Measurements from ENCODE around the gene CTNNA1.

Gene CTNNA1

GRCh38 chr5:138736293-138736692 lies 16.9 kb upstream of the CTNNA1 start:
- Histone ChIP-seq H3K9me3 (no peaks in the 10 kb centered on the region), H3K4me1 (ENCODE audit: control insufficient read depth in 1 of 2, insufficient read depth in 1 of 2, low read depth in 1 of 2, low read length in 1 of 2) (peaks cover 0 to 5% of the 10 kb centered on the region in 2 experiments)
- TF ChIP-seq CTCF (IDR thresholded peaks at IDR 0.05) = no peak

GRCh38 chr5:138737494-138738265 lies 15.5 kb upstream of the CTNNA1 start:
- no peaks in the 10 kb centered on the region for H3K27me3 ChIP-seq
- peaks cover 0 to 5% of the 10 kb centered on the region in 2 experiments for H3K4me1 ChIP-seq (ENCODE audit: control insufficient read depth in 1 of 2, insufficient read depth in 1 of 2, low read depth in 1 of 2, low read length in 1 of 2)
- H3K36me3 ChIP-seq = no peaks in the 10 kb centered on the region
- no peaks in the 10 kb centered on the region for H3K9me3 ChIP-seq
- H3K4me3 ChIP-seq (ENCODE audit: low read depth in 1 of 2, low read length in 1 of 2) = no peak overlapping the region
- TF ChIP-seq CTCF (IDR thresholded peaks at IDR 0.05) = no peak
- H3K27ac ChIP-seq = no peak overlapping the region

More at GRCh38 chr5:138736293-138736692, 16.9 kb upstream of the CTNNA1 start:
- Histone ChIP-seq H3K4me3 (ENCODE audit: low read depth in 1 of 2, low read length in 1 of 2) (no peak overlapping the region), H3K36me3 (no peaks in the 10 kb centered on the region), H3K27me3 (no peaks in the 10 kb centered on the region), H3K27ac (no peak overlapping the region)

GRCh38 chr5:138738399-138738798 lies 14.8 kb upstream of the CTNNA1 start:
- no peaks in the 10 kb centered on the region for H3K36me3 ChIP-seq
- peaks cover 0 to 5% of the 10 kb centered on the region in 2 experiments for H3K4me1 ChIP-seq (ENCODE audit: control insufficient read depth in 1 of 2, insufficient read depth in 1 of 2, low read depth in 1 of 2, low read length in 1 of 2)
- no peaks in the 10 kb centered on the region for H3K9me3 ChIP-seq
- TF ChIP-seq CTCF (IDR thresholded peaks at IDR 0.05) = no peak
- H3K4me3 ChIP-seq (ENCODE audit: low read depth in 1 of 2, low read length in 1 of 2) = no peak overlapping the region
- no peak overlapping the region for H3K27ac ChIP-seq
- no peaks in the 10 kb centered on the region for H3K27me3 ChIP-seq

GRCh38 chr5:138739938-138740337 lies 13.3 kb upstream of the CTNNA1 start:
- no peak overlapping the region for H3K4me3 ChIP-seq (ENCODE audit: low read depth in 1 of 2, low read length in 1 of 2)
- H3K9me3 ChIP-seq = no peaks in the 10 kb centered on the region
- H3K4me1 ChIP-seq (ENCODE audit: control insufficient read depth in 1 of 2, insufficient read depth in 1 of 2, low read depth in 1 of 2, low read length in 1 of 2) = peaks cover 0 to 5% of the 10 kb centered on the region in 2 experiments
- H3K27ac ChIP-seq = no peak overlapping the region
- no peaks in the 10 kb centered on the region for H3K27me3 ChIP-seq
- H3K36me3 ChIP-seq = no peaks in the 10 kb centered on the region
- no peak for TF ChIP-seq CTCF (IDR thresholded peaks at IDR 0.05)

- Histone ChIP-seq H3K36me3 (no peaks in the 10 kb centered on the region), H3K4me1 (ENCODE audit: control insufficient read depth in 1 of 2, insufficient read depth in 1 of 2, low read depth in 1 of 2, low read length in 1 of 2) (no peaks in the 10 kb centered on the region), H3K27ac (no peak overlapping the region), H3K4me3 (ENCODE audit: low read depth in 1 of 2, low read length in 1 of 2) (no peak overlapping the region), H3K27me3 (no peaks in the 10 kb centered on the region), H3K9me3 (no peaks in the 10 kb centered on the region)
- TF ChIP-seq CTCF (IDR thresholded peaks at IDR 0.05) = no peak
Measured at GRCh38 chr5:138743484-138743883, 9.7 kb upstream of the CTNNA1 start.
